Body of pancreas (tissue), 4 donors: ENCODE data around the gene SP140. TPM values are rescaled to one million over a fixed set of nuclear protein-coding genes. Genes with fewer than 3 reads are reported as not detected.
A peak's percentile ranks its signal among the peaks of the same experiment; 100 is the strongest.

ENCODE experiments used
- ATAC-seq: fragments of 150-250 bp; one replicate; pipeline ENCODE4 v1.9.1; 2016
- DNase-seq, 4 donors: peaks; one replicate each; pipeline ENCODE4 v3.0.0-alpha.2; 2019
- H3K27ac ChIP-seq, 4 donors: fragments of 200-600 bp; sonication (generic); 1 replicate in 3 of 4; 2 replicates in 1 of 4; pipeline versions ENCODE4 v1.5.1 to v1.6.1; 2016 to 2019; ENCODE audit warnings: mild to moderate bottlenecking in 1 of 4, mixed read lengths in 1 of 4, moderate library complexity in 1 of 4
- H3K27me3 ChIP-seq, 2 donors: fragments of 200-600 bp; sonication (generic); one replicate each; pipeline ENCODE4 v1.6.0; 2016; ENCODE audit warnings: mild to moderate bottlenecking in 1 of 2
- H3K36me3 ChIP-seq, 2 donors: fragments of 200-600 bp; sonication (generic); replicated peaks in 1 of 2; 2 replicates each; pipeline ENCODE4 v1.5.1; 2016; ENCODE audit warnings: low read depth in 2 of 2; ENCODE audit not compliant: insufficient read depth in 1 of 2
- H3K4me1 ChIP-seq: fragments of 200-600 bp; sonication (generic); one replicate; pipeline ENCODE4 v1.6.0; 2016
- H3K4me3 ChIP-seq, 2 donors: fragments of 200-600 bp; sonication (generic); 1 replicate in 1 of 2; 2 replicates in 1 of 2; pipeline ENCODE4 v1.5.1; 2016 to 2019
- H3K9me3 ChIP-seq, 3 donors: fragments of 200-600 bp; sonication (generic); 1 replicate in 2 of 3; 2 replicates in 1 of 3; pipeline ENCODE4 v1.5.1; 2016
- POLR2A ChIP-seq, 3 donors: fragments of 450-650 bp; IDR thresholded peaks; one replicate each; pipeline ENCODE4 v1.6.1; 2016; ENCODE audit warnings: antibody characterized with exemption in 3 of 3, mild to moderate bottlenecking in 2 of 3
- WGBS, 2 donors: methylation state at CpG; one replicate each; pipeline ENCODE4 v1.1.5; 2017; 5-methylcytosine and 5-hydroxymethylcytosine counted together
- intact Hi-C: fragments of 100-400 bp; cut with DNase I; formaldehyde crosslinking; loops from one replicate; pipeline ENCODE4 v1.15.1; 2023
- total RNA-seq, 2 donors: library from RNA; depleted of rRNA; stranded (reverse); fragments of >200 nt; gene quantifications; one replicate each; pipeline ENCODE4 v1.1.0, GENCODE V29; 2016
- TF ChIP-seq, protein P1 (sequence below), 7 experiments: fragments of 450-650 bp in 4 of 7; fragments of 200-600 bp in 3 of 7; sonication (generic) in 3 of 7; IDR thresholded peaks; one replicate each; pipeline ENCODE4 v1.5.1; 2016 to 2019; ENCODE audit warnings: antibody characterized with exemption in 7 of 7

Gene SP140
- total RNA-seq, 2 donors from 2014 or later = 0.33 to 0.52 TPM

DNA sequence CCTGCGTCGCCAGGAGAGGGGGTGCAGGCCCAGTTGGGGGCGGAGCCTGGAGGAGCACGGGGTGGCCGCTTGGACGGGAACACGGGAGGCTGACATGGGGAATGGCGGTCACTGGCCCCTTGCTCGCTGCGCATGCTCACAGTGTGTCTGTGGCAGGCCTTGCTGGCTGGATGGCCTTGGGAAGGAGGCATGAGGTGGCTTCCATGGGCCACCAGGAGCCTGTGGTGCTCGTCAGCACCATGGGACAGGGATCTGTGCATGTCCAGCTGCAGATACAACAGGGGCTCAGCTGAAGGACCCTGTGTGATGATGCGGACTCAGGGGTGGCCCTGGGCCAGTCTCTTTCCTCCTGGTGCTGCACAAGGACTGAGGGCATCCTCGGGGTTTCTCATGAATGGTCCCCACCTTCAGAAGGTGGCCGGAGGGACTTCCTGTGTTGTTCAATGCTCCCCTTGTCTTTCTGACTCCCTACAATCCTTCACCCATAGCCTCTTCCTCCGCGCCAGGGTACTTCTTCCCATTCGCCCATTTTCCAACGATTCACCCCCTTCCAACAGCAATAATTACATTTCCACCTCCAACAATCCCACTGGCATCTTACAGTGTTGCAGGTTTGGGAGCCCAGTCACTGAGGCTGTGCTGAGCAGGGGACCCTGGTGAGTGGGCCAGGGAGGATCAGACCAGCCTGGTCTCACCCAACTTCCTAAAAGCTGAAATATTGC is 98.0 kb downstream of the SP140 start:
- H3K27ac ChIP-seq = no peak overlapping the region
- H3K9me3 ChIP-seq = no peaks in the 10 kb centered on the region
- H3K36me3 ChIP-seq = no peaks in the 10 kb centered on the region
- no peak for ATAC-seq
- intact Hi-C loops = no loop called here
- no peak overlapping the region for H3K4me3 ChIP-seq
- WGBS, 2 donors = 83 to 86% methylated on average over 18 of the region's 18 CpGs
- TF ChIP-seq, protein P1, sequence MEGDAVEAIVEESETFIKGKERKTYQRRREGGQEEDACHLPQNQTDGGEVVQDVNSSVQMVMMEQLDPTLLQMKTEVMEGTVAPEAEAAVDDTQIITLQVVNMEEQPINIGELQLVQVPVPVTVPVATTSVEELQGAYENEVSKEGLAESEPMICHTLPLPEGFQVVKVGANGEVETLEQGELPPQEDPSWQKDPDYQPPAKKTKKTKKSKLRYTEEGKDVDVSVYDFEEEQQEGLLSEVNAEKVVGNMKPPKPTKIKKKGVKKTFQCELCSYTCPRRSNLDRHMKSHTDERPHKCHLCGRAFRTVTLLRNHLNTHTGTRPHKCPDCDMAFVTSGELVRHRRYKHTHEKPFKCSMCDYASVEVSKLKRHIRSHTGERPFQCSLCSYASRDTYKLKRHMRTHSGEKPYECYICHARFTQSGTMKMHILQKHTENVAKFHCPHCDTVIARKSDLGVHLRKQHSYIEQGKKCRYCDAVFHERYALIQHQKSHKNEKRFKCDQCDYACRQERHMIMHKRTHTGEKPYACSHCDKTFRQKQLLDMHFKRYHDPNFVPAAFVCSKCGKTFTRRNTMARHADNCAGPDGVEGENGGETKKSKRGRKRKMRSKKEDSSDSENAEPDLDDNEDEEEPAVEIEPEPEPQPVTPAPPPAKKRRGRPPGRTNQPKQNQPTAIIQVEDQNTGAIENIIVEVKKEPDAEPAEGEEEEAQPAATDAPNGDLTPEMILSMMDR (IDR thresholded peaks at IDR 0.05) = no peak
- no peak for TF ChIP-seq POLR2A (IDR thresholded peaks at IDR 0.05)
- H3K4me1 ChIP-seq = peaks cover 15% of the 10 kb centered on the region
- H3K27me3 ChIP-seq = no peaks in the 10 kb centered on the region
- no peak for DNase-seq

DNA sequence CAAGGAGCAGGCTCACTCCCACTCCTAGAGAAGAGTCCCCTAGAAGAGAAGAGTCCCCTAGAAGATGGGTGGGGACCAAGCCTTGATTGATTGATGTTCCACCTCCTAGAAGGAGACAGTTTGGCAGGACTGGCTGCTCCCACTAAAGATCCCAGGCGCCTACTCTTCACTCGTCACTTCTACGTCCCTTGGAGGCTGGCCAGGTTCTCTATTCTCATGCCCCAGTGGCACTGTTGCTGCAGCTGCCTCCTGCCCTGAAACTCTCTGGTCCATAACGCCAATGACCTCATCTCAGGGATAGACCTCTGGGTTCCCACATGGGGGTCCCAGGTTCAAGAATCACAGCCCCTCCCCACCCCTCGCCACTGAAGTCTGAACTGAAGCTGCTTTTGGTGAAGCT is 99.0 kb downstream of the SP140 start:
- no peak for DNase-seq
- WGBS, 2 donors = 80 to 84% methylated on average over 5 of the region's 5 CpGs
- intact Hi-C loops = no loop called here
- H3K9me3 ChIP-seq = no peaks in the 10 kb centered on the region
- no peak overlapping the region for H3K4me3 ChIP-seq
- H3K27me3 ChIP-seq = no peaks in the 10 kb centered on the region
- peaks cover 15% of the 10 kb centered on the region for H3K4me1 ChIP-seq
- no peaks in the 10 kb centered on the region for H3K36me3 ChIP-seq
- ATAC-seq = no peak
- TF ChIP-seq, protein P1 (IDR thresholded peaks at IDR 0.05) = no peak
- no peak overlapping the region for H3K27ac ChIP-seq

- Histone ChIP-seq H3K4me3 (no peak overlapping the region), H3K9me3 (no peaks in the 10 kb centered on the region), H3K36me3 (no peaks in the 10 kb centered on the region), H3K27ac (no peak overlapping the region), H3K27me3 (no peaks in the 10 kb centered on the region), H3K4me1 (peaks cover 15% of the 10 kb centered on the region)
- ATAC-seq = no peak
- WGBS, 2 donors = 88% methylated on average over 4 to 8 of the region's 9 CpGs
- no peak for TF ChIP-seq POLR2A (IDR thresholded peaks at IDR 0.05)
- TF ChIP-seq, protein P1 (IDR thresholded peaks at IDR 0.05) = no peak
- no peak for DNase-seq
- intact Hi-C loops = no loop called here
Observed at GRCh38 chr2:230325316-230326243, 100.0 kb downstream of the SP140 start.

DNA sequence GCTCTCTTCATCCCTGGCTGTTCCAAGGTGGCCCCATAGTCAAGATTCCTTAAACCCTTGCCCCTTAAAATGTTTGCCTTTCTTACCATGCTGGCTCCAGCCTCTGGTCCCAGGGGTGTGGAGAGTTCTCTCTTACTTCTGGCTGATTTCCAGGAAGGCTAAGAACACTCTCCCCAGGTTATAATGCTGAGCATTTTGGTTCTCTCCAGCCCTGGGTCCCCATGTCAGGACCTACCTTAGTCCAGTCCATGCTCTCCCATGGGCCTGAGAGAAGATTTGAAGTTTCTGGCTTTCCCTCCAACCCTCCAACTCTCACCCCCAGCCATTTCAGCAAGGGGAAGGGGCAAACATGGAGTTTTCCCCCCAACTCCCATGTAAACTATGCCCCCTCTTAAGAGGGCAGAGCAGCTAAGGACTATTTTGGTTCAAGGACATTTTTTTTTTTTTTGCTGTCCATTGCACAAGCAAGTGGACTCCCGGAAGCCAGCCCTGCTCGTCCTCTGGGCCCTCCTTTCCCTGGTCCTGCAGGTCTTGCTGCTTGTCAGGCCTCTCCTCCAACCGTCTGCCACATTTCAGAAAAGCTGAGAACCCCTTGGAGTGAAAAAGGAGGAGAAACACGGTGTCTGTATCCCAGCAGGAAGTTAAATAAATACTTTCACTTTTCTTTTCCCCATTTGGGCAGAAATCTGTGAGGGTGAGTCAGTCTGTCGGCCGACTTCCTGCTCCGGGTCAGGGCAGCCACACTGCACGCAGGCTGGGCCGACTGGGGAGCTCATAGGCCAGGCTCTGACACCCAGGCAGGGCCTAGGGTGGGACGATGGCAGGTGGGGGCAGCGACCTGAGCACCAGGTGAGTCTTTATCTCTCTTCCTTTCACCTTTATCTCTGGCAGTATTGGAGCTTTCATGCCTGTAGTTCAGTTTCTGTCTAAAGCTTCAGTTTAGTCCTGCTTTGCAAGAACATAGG is 101.2 kb downstream of the SP140 start, which contains the start of gene SP140L:
Gene SP140L (plus strand): TSS at position 741 of the 965 bp plus-strand sequence. CDS start 77 bp downstream, at position 818.
- TF ChIP-seq, protein P1 (IDR thresholded peaks at IDR 0.05) = no peak
- peak in 2 of 3 donors; percentile 52 to 57 for TF ChIP-seq POLR2A (IDR thresholded peaks at IDR 0.05)
- H3K4me3 ChIP-seq = no peak within 1 kb of the TSS
- ATAC-seq (peak; percentile 87), DNase-seq (peak; percentile 54 to 77 (median 65))
- peaks cover 15% of the 10 kb centered on the region for H3K4me1 ChIP-seq
- WGBS, 2 donors = 9 to 18% methylated on average over 11 of the region's 11 CpGs
- peak within 1 kb of the TSS; percentile 8 to 75 (median 66) for H3K27ac ChIP-seq
- intact Hi-C loops = no loop called here
- H3K36me3 ChIP-seq = no peaks in the 10 kb centered on the region
- no peaks in the 10 kb centered on the region for H3K9me3 ChIP-seq
- no peaks in the 10 kb centered on the region for H3K27me3 ChIP-seq
